ENCODE data around the gene FGD6. TPM values are rescaled to one million over a fixed set of nuclear protein-coding genes. Genes with fewer than 3 reads are reported as not detected.
"Not testable (repeated sequence)": the region's sequence is repeated elsewhere in the genome, so short reads cannot be mapped to it uniquely, and the experiment has no call there.

The FGD6 gene
- total and polyA plus RNA-seq, 2 experiments from 2014 or later = 12.9 to 32.4 TPM

GRCh38 chr12:95095866-95096265 is 121.4 kb downstream of the FGD6 start:
- H3K36me3 ChIP-seq (ENCODE audit: insufficient read depth) = peaks cover 16% of the 10 kb centered on the region; the same call in 1 of the 2 replicates
- ATAC-seq; H3K9me3 Mint-ChIP-seq; H3K27me3 ChIP-seq (ENCODE audit: insufficient read depth); H3K79me2 ChIP-seq (replicated peaks; ENCODE audit: insufficient read depth); H2AFZ ChIP-seq; H3K4me1 Mint-ChIP-seq; H3K4me2 ChIP-seq; H3K4me1 ChIP-seq (ENCODE audit: insufficient read depth); H3K27ac Mint-ChIP-seq; H4K20me1 ChIP-seq (replicated peaks; ENCODE audit: insufficient read depth); DNase-seq (ENCODE audit: low spot score); H3K4me3 Mint-ChIP-seq; H3F3A ChIP-seq (replicated peaks; ENCODE audit: low read depth); H3K27me3 Mint-ChIP-seq (ENCODE audit: insufficient read depth, low read depth, poor library complexity); H3K4me3 ChIP-seq; H3K27ac ChIP-seq (ENCODE audit: low read depth); H3K9me2 ChIP-seq (ENCODE audit: insufficient read depth): not testable (repeated sequence)
- H3K36me3 Mint-ChIP-seq (ENCODE audit: low read depth) = peaks cover 36% of the 10 kb centered on the region

GRCh38 chr12:95089462-95089861 is 127.8 kb downstream of the FGD6 start:
- Histone ChIP-seq H3K4me2 (no peak overlapping the region), H3K9me2 (ENCODE audit: insufficient read depth) (no peaks in the 10 kb centered on the region), H3K79me2 (replicated peaks; ENCODE audit: insufficient read depth) (no peaks in the 10 kb centered on the region), H2AFZ (no peak overlapping the region), H4K20me1 (replicated peaks; ENCODE audit: insufficient read depth) (peaks cover 7% of the 10 kb centered on the region; the same call in 1 of the 2 replicates), H3K36me3 (ENCODE audit: insufficient read depth) (peaks cover 16% of the 10 kb centered on the region; the same call in 1 of the 2 replicates), H3F3A (replicated peaks; ENCODE audit: low read depth) (no peaks in the 10 kb centered on the region), H3K4me3 (no peak overlapping the region), H3K4me1 (ENCODE audit: insufficient read depth) (no peaks in the 10 kb centered on the region), H3K27ac (ENCODE audit: low read depth) (no peak overlapping the region), H3K27me3 (ENCODE audit: insufficient read depth) (no peaks in the 10 kb centered on the region)
- no peaks in the 10 kb centered on the region for H3K27me3 Mint-ChIP-seq (ENCODE audit: insufficient read depth, low read depth, poor library complexity)
- H3K27ac Mint-ChIP-seq = no peak overlapping the region
- no peaks in the 10 kb centered on the region for H3K9me3 Mint-ChIP-seq
- no peak for DNase-seq (ENCODE audit: low spot score)
- peaks cover 54% of the 10 kb centered on the region for H3K36me3 Mint-ChIP-seq (ENCODE audit: low read depth)
- ATAC-seq = no peak
- no peaks in the 10 kb centered on the region for H3K4me1 Mint-ChIP-seq
- H3K4me3 Mint-ChIP-seq = no peak overlapping the region
- TF ChIP-seq ZNF331 (CRISPR knock-in tag; IDR thresholded peaks at IDR 0.05; ENCODE audit: low read depth) = no peak
- TF ChIP-seq ZNF462 (CRISPR knock-in tag; IDR thresholded peaks at IDR 0.05) = no peak
- TF ChIP-seq CREB1 (CRISPR knock-in tag; IDR thresholded peaks at IDR 0.05; ENCODE audit: low read depth) = no peak
- TF ChIP-seq ETS1 (IDR thresholded peaks at IDR 0.05) = no peak
- no peak for TF ChIP-seq STAT1 (IDR thresholded peaks at IDR 0.05; ENCODE audit: unreplicated experiment)
- TF ChIP-seq JUNB (IDR thresholded peaks at IDR 0.05; ENCODE audit: unreplicated experiment) = no peak
- no peak for TF ChIP-seq ZNF114 (CRISPR knock-in tag; IDR thresholded peaks at IDR 0.05)
- no peak for TF ChIP-seq REST (IDR thresholded peaks at IDR 0.05; ENCODE audit: unreplicated experiment)
- no peak for TF ChIP-seq POLR2AphosphoS5 (IDR thresholded peaks at IDR 0.05; ENCODE audit: low read depth)
- TF ChIP-seq NANOG (IDR thresholded peaks at IDR 0.05; ENCODE audit: borderline replicate concordance) = no peak
